Panc1 (cell line): ENCODE results near the gene KIF21A.

Experiments
- POLR2AphosphoS5 ChIP-seq: IDR thresholded peaks from 2 replicates; pipeline ENCODE4 v1.6.1; 2012; ENCODE audit warnings: mild to moderate bottlenecking, low read depth, low read length, moderate library complexity
- SIN3A ChIP-seq: IDR thresholded peaks from 2 replicates; pipeline ENCODE4 v1.6.1; 2012; ENCODE audit warnings: low read depth, mild to moderate bottlenecking, low read length, moderate library complexity, borderline replicate concordance; ENCODE audit not compliant: insufficient read depth
- TCF7L2 ChIP-seq: IDR thresholded peaks from 2 replicates; pipeline ENCODE4 v1.6.1; 2011; ENCODE audit warnings: mild to moderate bottlenecking, low read depth, low read length, inconsistent platforms
- TF ChIP-seq, protein P1 (sequence below): fragments of 450-650 bp; IDR thresholded peaks from 2 replicates; pipeline ENCODE4 v1.5.1; 2017; ENCODE audit warnings: mild to moderate bottlenecking
- TF ChIP-seq, protein P2 (sequence below), 2 experiments: IDR thresholded peaks; 2 replicates each; pipeline ENCODE4 v1.6.1; 2011 to 2012; ENCODE audit warnings: low read depth in 2 of 2, control low read depth in 1 of 2, low read length in 1 of 2, mild to moderate bottlenecking in 1 of 2, moderate library complexity in 1 of 2; ENCODE audit not compliant: insufficient read depth in 1 of 2

DNA sequence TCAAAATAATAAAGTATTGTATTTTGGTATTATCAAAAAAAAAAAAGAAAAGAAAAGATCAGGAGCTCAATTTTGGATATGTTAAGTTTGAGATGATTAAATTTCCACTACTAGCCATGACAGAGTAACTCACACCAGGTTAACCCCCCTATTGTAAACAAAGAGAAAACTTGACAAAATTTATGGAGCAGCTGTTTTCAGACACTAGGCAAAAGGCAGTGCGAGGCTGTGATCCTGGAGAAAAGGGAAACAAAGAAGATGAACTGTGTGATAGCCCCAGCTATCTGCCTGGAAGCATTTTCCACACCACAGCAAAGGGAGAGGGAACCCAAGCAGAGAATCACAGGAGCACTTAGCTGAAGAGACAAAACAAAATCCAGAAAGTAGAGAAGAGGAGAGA, 145.0 kb downstream of the KIF21A start:
- TF ChIP-seq TCF7L2 (no peak), POLR2AphosphoS5 (no peak), SIN3A (no peak)
- TF ChIP-seq, protein P1, sequence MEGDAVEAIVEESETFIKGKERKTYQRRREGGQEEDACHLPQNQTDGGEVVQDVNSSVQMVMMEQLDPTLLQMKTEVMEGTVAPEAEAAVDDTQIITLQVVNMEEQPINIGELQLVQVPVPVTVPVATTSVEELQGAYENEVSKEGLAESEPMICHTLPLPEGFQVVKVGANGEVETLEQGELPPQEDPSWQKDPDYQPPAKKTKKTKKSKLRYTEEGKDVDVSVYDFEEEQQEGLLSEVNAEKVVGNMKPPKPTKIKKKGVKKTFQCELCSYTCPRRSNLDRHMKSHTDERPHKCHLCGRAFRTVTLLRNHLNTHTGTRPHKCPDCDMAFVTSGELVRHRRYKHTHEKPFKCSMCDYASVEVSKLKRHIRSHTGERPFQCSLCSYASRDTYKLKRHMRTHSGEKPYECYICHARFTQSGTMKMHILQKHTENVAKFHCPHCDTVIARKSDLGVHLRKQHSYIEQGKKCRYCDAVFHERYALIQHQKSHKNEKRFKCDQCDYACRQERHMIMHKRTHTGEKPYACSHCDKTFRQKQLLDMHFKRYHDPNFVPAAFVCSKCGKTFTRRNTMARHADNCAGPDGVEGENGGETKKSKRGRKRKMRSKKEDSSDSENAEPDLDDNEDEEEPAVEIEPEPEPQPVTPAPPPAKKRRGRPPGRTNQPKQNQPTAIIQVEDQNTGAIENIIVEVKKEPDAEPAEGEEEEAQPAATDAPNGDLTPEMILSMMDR = no peak
- TF ChIP-seq, protein P2, sequence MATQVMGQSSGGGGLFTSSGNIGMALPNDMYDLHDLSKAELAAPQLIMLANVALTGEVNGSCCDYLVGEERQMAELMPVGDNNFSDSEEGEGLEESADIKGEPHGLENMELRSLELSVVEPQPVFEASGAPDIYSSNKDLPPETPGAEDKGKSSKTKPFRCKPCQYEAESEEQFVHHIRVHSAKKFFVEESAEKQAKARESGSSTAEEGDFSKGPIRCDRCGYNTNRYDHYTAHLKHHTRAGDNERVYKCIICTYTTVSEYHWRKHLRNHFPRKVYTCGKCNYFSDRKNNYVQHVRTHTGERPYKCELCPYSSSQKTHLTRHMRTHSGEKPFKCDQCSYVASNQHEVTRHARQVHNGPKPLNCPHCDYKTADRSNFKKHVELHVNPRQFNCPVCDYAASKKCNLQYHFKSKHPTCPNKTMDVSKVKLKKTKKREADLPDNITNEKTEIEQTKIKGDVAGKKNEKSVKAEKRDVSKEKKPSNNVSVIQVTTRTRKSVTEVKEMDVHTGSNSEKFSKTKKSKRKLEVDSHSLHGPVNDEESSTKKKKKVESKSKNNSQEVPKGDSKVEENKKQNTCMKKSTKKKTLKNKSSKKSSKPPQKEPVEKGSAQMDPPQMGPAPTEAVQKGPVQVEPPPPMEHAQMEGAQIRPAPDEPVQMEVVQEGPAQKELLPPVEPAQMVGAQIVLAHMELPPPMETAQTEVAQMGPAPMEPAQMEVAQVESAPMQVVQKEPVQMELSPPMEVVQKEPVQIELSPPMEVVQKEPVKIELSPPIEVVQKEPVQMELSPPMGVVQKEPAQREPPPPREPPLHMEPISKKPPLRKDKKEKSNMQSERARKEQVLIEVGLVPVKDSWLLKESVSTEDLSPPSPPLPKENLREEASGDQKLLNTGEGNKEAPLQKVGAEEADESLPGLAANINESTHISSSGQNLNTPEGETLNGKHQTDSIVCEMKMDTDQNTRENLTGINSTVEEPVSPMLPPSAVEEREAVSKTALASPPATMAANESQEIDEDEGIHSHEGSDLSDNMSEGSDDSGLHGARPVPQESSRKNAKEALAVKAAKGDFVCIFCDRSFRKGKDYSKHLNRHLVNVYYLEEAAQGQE (IDR thresholded peaks at IDR 0.05; ENCODE audit: insufficient read depth in 1 of 2, low read depth in 2 of 2, low read length in 1 of 2) = no peak
